Measurements from ENCODE around the gene EFCAB12. TPM values are rescaled to one million over a fixed set of nuclear protein-coding genes. Genes with fewer than 3 reads are reported as not detected.

The EFCAB12 gene
- total and polyA plus RNA-seq, 4 donors, result 0.50 to 7.9 (median 5.8) TPM

- DNase-seq (ENCODE audit: low read depth in 4 of 6, low spot score in 6 of 6), result no peak
- peaks cover 4% of the 10 kb centered on the region for H3K4me1 ChIP-seq (ENCODE audit: control insufficient read depth, insufficient read depth, low read length)
- H3K9me3 ChIP-seq (ENCODE audit: control insufficient read depth, insufficient read depth, low read length), result no peaks in the 10 kb centered on the region
- H3K27ac ChIP-seq (ENCODE audit: low read depth, low read length), result no peak overlapping the region
- 100% methylated on average over 1 of the region's 7 CpGs for WGBS (ENCODE audit: insufficient coverage)
- H3K4me3 ChIP-seq (ENCODE audit: low read depth, low read length), result no peak overlapping the region
- peaks cover 17% of the 10 kb centered on the region for H3K36me3 ChIP-seq (ENCODE audit: control insufficient read depth, insufficient read depth, low read length)
- no peaks in the 10 kb centered on the region for H3K27me3 ChIP-seq (ENCODE audit: control insufficient read depth, insufficient read depth, low read length)
Measured at GRCh38 chr3:129379582-129380358, 48.7 kb downstream of the EFCAB12 start.

- H3K4me1 ChIP-seq (ENCODE audit: control insufficient read depth, insufficient read depth, low read length), result peaks cover 4% of the 10 kb centered on the region
- H3K4me3 ChIP-seq (ENCODE audit: low read depth, low read length), result no peak overlapping the region
- WGBS (ENCODE audit: insufficient coverage), result 71% methylated on average over 1 of the region's 1 CpG
- no peak overlapping the region for H3K27ac ChIP-seq (ENCODE audit: low read depth, low read length)
- peaks cover 15% of the 10 kb centered on the region for H3K36me3 ChIP-seq (ENCODE audit: control insufficient read depth, insufficient read depth, low read length)
- H3K9me3 ChIP-seq (ENCODE audit: control insufficient read depth, insufficient read depth, low read length), result no peaks in the 10 kb centered on the region
- no peaks in the 10 kb centered on the region for H3K27me3 ChIP-seq (ENCODE audit: control insufficient read depth, insufficient read depth, low read length)
- DNase-seq (ENCODE audit: low read depth in 4 of 6, low spot score in 6 of 6), result no peak
Measured at GRCh38 chr3:129378949-129379348, 49.5 kb downstream of the EFCAB12 start.

- Histone ChIP-seq H3K36me3 (ENCODE audit: control insufficient read depth, insufficient read depth, low read length) (peaks cover 15% of the 10 kb centered on the region), H3K27me3 (ENCODE audit: control insufficient read depth, insufficient read depth, low read length) (no peaks in the 10 kb centered on the region), H3K9me3 (ENCODE audit: control insufficient read depth, insufficient read depth, low read length) (no peaks in the 10 kb centered on the region), H3K4me1 (ENCODE audit: control insufficient read depth, insufficient read depth, low read length) (no peaks in the 10 kb centered on the region), H3K27ac (ENCODE audit: low read depth, low read length) (no peak overlapping the region), H3K4me3 (ENCODE audit: low read depth, low read length) (no peak overlapping the region)
- no peak for DNase-seq (ENCODE audit: low read depth in 4 of 6, low spot score in 6 of 6)
- 70% methylated on average over 2 of the region's 2 CpGs for WGBS (ENCODE audit: insufficient coverage)
Measured at GRCh38 chr3:129377615-129378014, 50.8 kb downstream of the EFCAB12 start.

- H3K27me3 ChIP-seq (ENCODE audit: control insufficient read depth, insufficient read depth, low read length), result no peaks in the 10 kb centered on the region
- no peaks in the 10 kb centered on the region for H3K9me3 ChIP-seq (ENCODE audit: control insufficient read depth, insufficient read depth, low read length)
- no peak for DNase-seq (ENCODE audit: low read depth in 4 of 6, low spot score in 6 of 6)
- peaks cover 19% of the 10 kb centered on the region for H3K36me3 ChIP-seq (ENCODE audit: control insufficient read depth, insufficient read depth, low read length)
- H3K27ac ChIP-seq (ENCODE audit: low read depth, low read length), result no peak overlapping the region
- no peak overlapping the region for H3K4me3 ChIP-seq (ENCODE audit: low read depth, low read length)
- 90% methylated on average over 4 of the region's 5 CpGs for WGBS (ENCODE audit: insufficient coverage)
- no peaks in the 10 kb centered on the region for H3K4me1 ChIP-seq (ENCODE audit: control insufficient read depth, insufficient read depth, low read length)
Measured at GRCh38 chr3:129375099-129375498, 53.3 kb downstream of the EFCAB12 start.

GRCh38 chr3:129371041-129371826, 57.2 kb downstream of the EFCAB12 start:
- Histone ChIP-seq H3K9me3 (ENCODE audit: control insufficient read depth, insufficient read depth, low read length) (no peaks in the 10 kb centered on the region), H3K4me3 (ENCODE audit: low read depth, low read length) (no peak overlapping the region), H3K27me3 (ENCODE audit: control insufficient read depth, insufficient read depth, low read length) (no peaks in the 10 kb centered on the region), H3K4me1 (ENCODE audit: control insufficient read depth, insufficient read depth, low read length) (peaks cover 5% of the 10 kb centered on the region), H3K27ac (ENCODE audit: low read depth, low read length) (no peak overlapping the region), H3K36me3 (ENCODE audit: control insufficient read depth, insufficient read depth, low read length) (peaks cover 18% of the 10 kb centered on the region)
- whole genome bisulfite sequencing (ENCODE audit: insufficient coverage), result 73% methylated on average over 18 of the region's 20 CpGs
- no peak for DNase-seq (ENCODE audit: low read depth in 4 of 6, low spot score in 6 of 6)

- H3K4me1 ChIP-seq (ENCODE audit: control insufficient read depth, insufficient read depth, low read length), result peaks cover 13% of the 10 kb centered on the region
- peaks cover 15% of the 10 kb centered on the region for H3K36me3 ChIP-seq (ENCODE audit: control insufficient read depth, insufficient read depth, low read length)
- H3K9me3 ChIP-seq (ENCODE audit: control insufficient read depth, insufficient read depth, low read length), result no peaks in the 10 kb centered on the region
- DNase-seq (ENCODE audit: low read depth in 4 of 6, low spot score in 6 of 6), result peak in 1 of 6 donors; percentile 27
- 97% methylated on average over 5 of the region's 5 CpGs for WGBS (ENCODE audit: insufficient coverage)
- H3K27ac ChIP-seq (ENCODE audit: low read depth, low read length), result no peak overlapping the region
- no peaks in the 10 kb centered on the region for H3K27me3 ChIP-seq (ENCODE audit: control insufficient read depth, insufficient read depth, low read length)
- no peak overlapping the region for H3K4me3 ChIP-seq (ENCODE audit: low read depth, low read length)
Measured at GRCh38 chr3:129370248-129370964, 58.0 kb downstream of the EFCAB12 start.

- no peak for DNase-seq (ENCODE audit: low read depth in 4 of 6, low spot score in 6 of 6)
- peaks cover 15% of the 10 kb centered on the region for H3K36me3 ChIP-seq (ENCODE audit: control insufficient read depth, insufficient read depth, low read length)
- no peak overlapping the region for H3K27ac ChIP-seq (ENCODE audit: low read depth, low read length)
- no peak overlapping the region for H3K4me3 ChIP-seq (ENCODE audit: low read depth, low read length)
- H3K9me3 ChIP-seq (ENCODE audit: control insufficient read depth, insufficient read depth, low read length), result no peaks in the 10 kb centered on the region
- no peaks in the 10 kb centered on the region for H3K27me3 ChIP-seq (ENCODE audit: control insufficient read depth, insufficient read depth, low read length)
- 98% methylated on average over 4 of the region's 5 CpGs for WGBS (ENCODE audit: insufficient coverage)
- peaks cover 13% of the 10 kb centered on the region for H3K4me1 ChIP-seq (ENCODE audit: control insufficient read depth, insufficient read depth, low read length)
Measured at GRCh38 chr3:129369711-129370110, 58.7 kb downstream of the EFCAB12 start.

- Histone ChIP-seq H3K4me3 (ENCODE audit: low read depth, low read length) (no peak overlapping the region), H3K27ac (ENCODE audit: low read depth, low read length) (no peak overlapping the region), H3K27me3 (ENCODE audit: control insufficient read depth, insufficient read depth, low read length) (no peaks in the 10 kb centered on the region), H3K4me1 (ENCODE audit: control insufficient read depth, insufficient read depth, low read length) (peaks cover 13% of the 10 kb centered on the region), H3K9me3 (ENCODE audit: control insufficient read depth, insufficient read depth, low read length) (no peaks in the 10 kb centered on the region), H3K36me3 (ENCODE audit: control insufficient read depth, insufficient read depth, low read length) (peaks cover 15% of the 10 kb centered on the region)
- DNase-seq (ENCODE audit: low read depth in 4 of 6, low spot score in 6 of 6), result no peak
- WGBS (ENCODE audit: insufficient coverage), result 77% methylated on average over 4 of the region's 5 CpGs
Measured at GRCh38 chr3:129367821-129368220, 60.6 kb downstream of the EFCAB12 start.

- H3K9me3 ChIP-seq (ENCODE audit: control insufficient read depth, insufficient read depth, low read length), result no peaks in the 10 kb centered on the region
- no peak overlapping the region for H3K27ac ChIP-seq (ENCODE audit: low read depth, low read length)
- 86% methylated on average over 14 of the region's 16 CpGs for WGBS (ENCODE audit: insufficient coverage)
- H3K36me3 ChIP-seq (ENCODE audit: control insufficient read depth, insufficient read depth, low read length), result peaks cover 15% of the 10 kb centered on the region
- DNase-seq (ENCODE audit: low read depth in 4 of 6, low spot score in 6 of 6), result no peak
- no peaks in the 10 kb centered on the region for H3K27me3 ChIP-seq (ENCODE audit: control insufficient read depth, insufficient read depth, low read length)
- peaks cover 13% of the 10 kb centered on the region for H3K4me1 ChIP-seq (ENCODE audit: control insufficient read depth, insufficient read depth, low read length)
- H3K4me3 ChIP-seq (ENCODE audit: low read depth, low read length), result no peak overlapping the region
Measured at GRCh38 chr3:129366312-129366831, 62.1 kb downstream of the EFCAB12 start.
